ENCODE measurements around the gene TMEM120B.
"Not testable (repeated sequence)": the region's sequence is repeated elsewhere in the genome, so short reads cannot be mapped to it uniquely, and the experiment has no call there.

The TMEM120B gene

DNA sequence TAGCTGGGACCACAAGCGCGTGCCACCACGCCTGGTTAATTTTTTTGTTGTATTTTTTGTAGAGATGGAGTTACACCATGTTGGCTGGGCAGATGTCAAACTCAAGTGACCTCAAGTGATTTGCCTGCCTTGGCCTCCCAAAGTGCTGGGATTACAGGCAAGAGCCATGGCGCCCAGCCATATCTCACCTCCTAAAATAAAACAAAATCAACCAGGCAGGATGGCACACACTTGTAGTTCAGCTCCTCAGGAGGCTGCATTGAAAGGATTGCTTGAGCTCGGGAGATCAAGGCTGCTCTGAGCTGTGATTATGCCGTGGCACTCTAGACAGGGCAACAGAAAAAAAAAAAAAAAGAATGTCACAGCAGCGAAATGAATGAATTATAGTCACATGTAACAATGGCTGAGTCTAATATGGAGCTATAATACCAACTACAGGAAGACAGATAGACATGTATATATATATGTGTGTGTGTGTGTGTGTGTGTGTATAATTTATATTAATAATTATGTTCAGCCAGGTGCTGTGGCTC lies 19.3 kb upstream of the TMEM120B start:
- Mint-ChIP-seq H3K4me1 (ENCODE audit: low read depth) (no peaks in the 10 kb centered on the region), H3K27me3 (no peaks in the 10 kb centered on the region), H3K4me3 (no peak overlapping the region), H3K36me3 (ENCODE audit: low read depth) (no peaks in the 10 kb centered on the region), H3K27ac (no peak overlapping the region), H3K9me3 (no peaks in the 10 kb centered on the region)
- intact Hi-C loops (cut with micrococcal nuclease) = no loop called here

DNA sequence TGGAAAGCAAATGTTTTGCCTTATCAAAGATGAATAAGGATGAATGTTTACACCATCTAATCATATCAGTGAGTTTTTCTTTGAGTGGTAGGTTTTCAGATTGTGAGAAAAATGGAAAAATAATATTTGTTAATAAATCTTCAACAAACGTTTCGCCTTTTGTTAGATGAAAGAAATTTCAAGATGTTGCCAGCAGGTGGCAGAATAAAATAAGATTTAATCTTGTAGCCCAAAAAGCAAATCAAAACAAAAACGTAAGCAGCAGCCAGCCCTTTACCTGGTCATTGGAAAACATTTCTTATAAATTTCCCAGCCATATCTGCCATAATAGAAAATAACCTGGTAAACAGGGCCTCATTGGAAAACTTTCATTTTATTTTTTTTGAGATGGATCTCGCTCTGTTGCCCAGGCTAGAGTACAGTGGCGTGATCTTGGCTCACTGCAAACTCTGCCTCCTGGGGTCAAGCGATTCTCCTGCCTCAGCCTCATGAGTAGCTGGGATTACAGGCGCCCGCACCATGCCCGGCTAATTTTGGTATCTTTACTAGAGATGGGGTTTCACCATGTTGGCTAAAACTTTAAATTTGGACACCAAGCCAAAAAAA lies 15.4 kb upstream of the TMEM120B start:
- H3K4me1 Mint-ChIP-seq (ENCODE audit: low read depth) = no peaks in the 10 kb centered on the region
- no peaks in the 10 kb centered on the region for H3K9me3 Mint-ChIP-seq
- no peak overlapping the region for H3K27ac Mint-ChIP-seq
- H3K36me3 Mint-ChIP-seq (ENCODE audit: low read depth) = no peaks in the 10 kb centered on the region
- intact Hi-C loops (cut with micrococcal nuclease) = loop anchor here (1.0 to 5.0 kb wide), 4 partner anchors 76 to 190 kb away; partner anchors contain the start of genes PSMD9 and RHOF
- no peak overlapping the region for H3K4me3 Mint-ChIP-seq
- no peaks in the 10 kb centered on the region for H3K27me3 Mint-ChIP-seq

DNA sequence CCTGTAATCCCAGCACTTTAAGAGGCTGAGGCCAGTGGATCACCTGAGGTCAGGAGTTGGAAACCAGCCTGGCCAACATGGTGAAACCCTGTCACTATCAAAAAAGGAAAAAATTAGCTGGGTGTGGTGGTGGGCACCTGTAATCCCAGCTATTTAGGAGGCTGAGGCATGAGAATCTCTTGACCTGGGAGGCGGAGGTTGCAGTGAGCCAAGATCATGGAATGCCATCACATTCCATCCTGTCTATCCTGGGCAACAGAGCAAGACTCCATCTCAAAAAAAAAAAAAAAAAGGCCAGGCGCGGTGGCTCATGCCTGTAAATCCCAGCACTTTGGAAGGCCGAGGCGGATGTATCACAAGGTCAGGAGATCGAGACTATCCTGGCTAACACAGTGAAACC lies 14.7 kb upstream of the TMEM120B start:
- not testable (repeated sequence) for H3K9me3 Mint-ChIP-seq; H3K4me1 Mint-ChIP-seq (ENCODE audit: low read depth); H3K27me3 Mint-ChIP-seq; H3K4me3 Mint-ChIP-seq; H3K27ac Mint-ChIP-seq; H3K36me3 Mint-ChIP-seq (ENCODE audit: low read depth)
- intact Hi-C loops (cut with micrococcal nuclease) = loop anchor here (1.0 to 5.0 kb wide), 4 partner anchors 75 to 189 kb away; partner anchors contain the start of genes PSMD9 and RHOF

DNA sequence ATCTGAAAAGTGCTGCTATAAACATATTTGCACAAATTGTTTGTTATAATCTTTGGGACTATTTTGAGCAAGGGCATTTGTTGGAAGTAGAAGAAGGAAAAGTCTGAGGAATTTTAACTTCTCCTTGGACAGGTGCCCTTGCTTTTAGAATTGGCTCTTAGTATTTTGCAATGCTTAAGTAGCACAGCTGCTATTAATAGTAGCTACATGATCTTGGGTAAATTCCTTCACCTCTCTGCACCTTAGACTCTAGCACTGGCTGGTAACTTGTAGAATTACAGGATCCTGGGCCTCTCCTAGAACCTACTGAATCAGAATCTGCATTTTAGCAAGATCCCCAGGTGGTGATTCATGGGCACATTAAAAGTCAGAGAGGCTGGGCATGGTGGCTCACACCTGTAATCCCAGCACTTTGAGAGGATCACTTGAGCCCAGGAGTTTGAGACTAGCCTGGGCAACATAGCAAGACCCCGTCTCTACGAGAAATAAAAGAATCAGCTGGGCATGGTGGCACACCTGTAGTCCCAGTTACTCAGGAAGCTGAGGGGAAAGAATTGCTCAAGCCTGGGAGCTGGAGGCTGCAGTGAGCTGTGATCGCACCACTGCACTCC lies 10.8 kb upstream of the TMEM120B start:
- Mint-ChIP-seq H3K36me3 (ENCODE audit: low read depth) (no peaks in the 10 kb centered on the region), H3K27ac (no peak overlapping the region), H3K27me3 (peaks cover 3% of the 10 kb centered on the region), H3K4me1 (ENCODE audit: low read depth) (no peaks in the 10 kb centered on the region), H3K4me3 (no peak overlapping the region), H3K9me3 (no peaks in the 10 kb centered on the region)
- intact Hi-C loops (cut with micrococcal nuclease) = no loop called here

DNA sequence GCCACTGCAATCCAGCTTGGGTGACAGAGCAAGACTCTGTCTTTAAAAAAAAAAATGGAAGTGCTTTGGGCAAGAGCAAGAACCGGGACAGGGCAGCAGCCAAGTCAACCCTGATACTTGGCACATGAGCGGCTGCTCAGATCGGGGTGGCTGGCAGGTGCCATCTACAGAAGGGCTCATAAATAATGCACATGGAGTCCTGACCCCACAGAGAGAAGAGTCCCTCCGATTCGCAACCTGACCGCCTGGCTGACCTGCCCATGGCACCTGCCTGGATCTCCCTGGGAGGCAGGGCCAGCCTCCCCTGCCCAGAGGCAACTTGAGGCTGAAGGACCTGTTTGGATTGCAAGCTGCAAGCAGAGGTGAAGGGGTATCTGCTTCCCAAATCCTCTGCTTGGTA lies 9.6 kb upstream of the TMEM120B start:
- Mint-ChIP-seq H3K4me3 (no peak overlapping the region), H3K4me1 (ENCODE audit: low read depth) (no peaks in the 10 kb centered on the region), H3K27ac (no peak overlapping the region), H3K9me3 (no peaks in the 10 kb centered on the region), H3K27me3 (peaks cover 3% of the 10 kb centered on the region), H3K36me3 (ENCODE audit: low read depth) (no peaks in the 10 kb centered on the region)
- intact Hi-C loops (cut with micrococcal nuclease) = no loop called here

DNA sequence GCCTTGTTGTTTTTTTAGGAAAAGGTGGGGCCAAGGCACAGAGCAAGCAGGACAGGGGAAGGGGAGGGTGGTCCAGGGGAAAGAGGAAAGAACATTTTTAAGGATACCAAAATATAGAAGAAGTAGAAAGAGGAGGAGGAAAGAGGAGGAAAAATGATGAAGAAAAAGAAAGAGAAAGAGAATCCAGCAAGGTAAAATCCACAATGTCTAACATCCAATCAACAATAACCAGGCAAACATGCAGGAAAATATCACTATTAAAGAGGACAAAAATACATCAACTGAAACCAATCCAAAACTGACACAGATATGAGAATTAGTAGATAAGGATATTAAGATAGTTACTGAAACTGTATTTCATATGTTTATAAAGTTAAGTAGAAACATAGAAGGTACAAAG lies 7.0 kb upstream of the TMEM120B start:
- Mint-ChIP-seq H3K27me3 (peaks cover 3% of the 10 kb centered on the region), H3K36me3 (ENCODE audit: low read depth) (no peaks in the 10 kb centered on the region), H3K4me3 (no peak overlapping the region), H3K27ac (no peak overlapping the region), H3K4me1 (ENCODE audit: low read depth) (no peaks in the 10 kb centered on the region), H3K9me3 (no peaks in the 10 kb centered on the region)
- intact Hi-C loops (cut with micrococcal nuclease) = no loop called here

DNA sequence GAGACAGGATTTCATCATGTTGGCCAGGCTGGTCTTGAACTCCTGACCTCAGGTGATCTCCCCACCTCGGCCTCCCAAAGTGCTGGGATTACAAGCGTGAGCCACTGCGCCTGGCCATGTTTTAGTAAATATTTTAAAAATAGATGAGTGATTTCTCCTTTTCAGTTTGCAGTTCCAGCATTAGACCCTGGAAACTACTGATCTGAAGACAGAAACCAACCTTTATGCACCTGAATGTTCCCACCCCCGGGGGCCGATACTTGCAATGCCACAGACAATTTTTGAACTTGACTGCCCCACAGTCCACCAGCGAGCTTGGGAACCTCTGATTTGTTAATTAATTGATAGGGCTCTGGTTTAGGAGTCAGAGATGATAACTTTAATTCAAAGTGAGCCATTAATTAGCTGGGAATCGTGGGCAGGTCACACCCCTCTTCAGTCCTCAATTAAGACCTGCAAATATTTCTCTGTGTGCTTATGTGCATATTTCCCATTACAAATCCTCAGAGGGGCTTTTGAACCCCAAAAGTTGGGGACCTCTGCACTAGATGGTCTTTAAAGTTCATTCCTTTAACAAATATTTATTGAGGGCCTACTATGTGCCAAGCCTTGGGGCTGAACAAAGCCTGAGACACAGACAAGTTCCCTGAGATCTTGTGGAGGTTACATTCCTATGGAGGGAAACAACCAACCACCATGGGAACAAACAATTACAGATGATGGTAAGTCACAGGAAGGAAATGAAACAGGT lies 4.1 kb upstream of the TMEM120B start:
- intact Hi-C loops (cut with micrococcal nuclease) = no loop called here
- Mint-ChIP-seq H3K4me1 (ENCODE audit: low read depth) (peaks cover 12% of the 10 kb centered on the region), H3K4me3 (no peak overlapping the region)

DNA sequence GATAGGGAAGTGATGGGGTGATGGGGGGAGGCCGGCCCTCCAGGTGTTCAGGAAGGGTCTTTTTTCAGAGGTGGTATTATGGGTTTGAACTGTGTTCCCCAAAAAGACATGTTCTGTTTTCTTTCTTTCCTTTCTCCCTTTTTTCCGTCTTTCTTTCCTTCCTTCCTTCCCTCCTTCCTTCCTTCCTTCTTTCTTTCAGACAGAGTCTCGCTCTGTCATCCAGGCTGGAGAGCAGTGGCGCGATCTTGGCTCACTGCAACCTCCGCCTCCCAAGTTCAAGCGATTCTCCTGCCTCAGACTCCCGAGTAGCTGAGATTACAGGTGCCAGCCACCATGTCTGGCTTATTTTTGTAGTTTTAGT lies 3.5 kb upstream of the TMEM120B start:
- peaks cover 18% of the 10 kb centered on the region for H3K4me1 Mint-ChIP-seq (ENCODE audit: low read depth)
- H3K9me3 Mint-ChIP-seq; H3K4me3 Mint-ChIP-seq; H3K27me3 Mint-ChIP-seq; H3K36me3 Mint-ChIP-seq (ENCODE audit: low read depth); H3K27ac Mint-ChIP-seq; intact Hi-C loops (cut with micrococcal nuclease): not testable (repeated sequence)

More for the DNA sequence above, 4.1 kb upstream of the TMEM120B start:
- Mint-ChIP-seq H3K9me3 (no peaks in the 10 kb centered on the region), H3K36me3 (ENCODE audit: low read depth) (peaks cover 8% of the 10 kb centered on the region), H3K27me3 (peaks cover 5% of the 10 kb centered on the region), H3K27ac (no peak overlapping the region)

DNA sequence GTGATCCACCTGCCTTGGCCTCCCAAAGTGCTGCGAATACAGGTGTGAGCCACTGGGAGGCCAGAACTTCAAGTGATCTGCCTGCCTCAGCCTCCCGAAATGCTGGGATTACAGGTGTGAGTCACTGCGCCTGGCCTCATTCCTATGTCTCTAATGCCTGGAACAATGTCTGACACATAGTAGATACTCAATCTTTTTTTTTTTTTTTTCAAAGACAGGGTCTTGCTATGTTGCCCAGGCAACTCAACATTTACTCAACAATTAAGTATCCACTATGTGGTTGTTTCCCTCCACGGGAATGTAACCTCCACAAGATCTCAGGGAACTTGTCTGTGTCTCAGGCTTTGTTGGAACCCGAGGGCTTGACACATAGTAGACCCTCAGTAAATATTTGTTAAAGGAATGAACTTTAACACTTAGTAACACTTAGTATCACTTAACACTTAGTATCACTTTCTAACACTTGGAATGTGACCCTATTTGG lies 3.0 kb upstream of the TMEM120B start:
- Mint-ChIP-seq H3K4me1 (ENCODE audit: low read depth) (peaks cover 20% of the 10 kb centered on the region), H3K4me3 (no peak overlapping the region)

DNA sequence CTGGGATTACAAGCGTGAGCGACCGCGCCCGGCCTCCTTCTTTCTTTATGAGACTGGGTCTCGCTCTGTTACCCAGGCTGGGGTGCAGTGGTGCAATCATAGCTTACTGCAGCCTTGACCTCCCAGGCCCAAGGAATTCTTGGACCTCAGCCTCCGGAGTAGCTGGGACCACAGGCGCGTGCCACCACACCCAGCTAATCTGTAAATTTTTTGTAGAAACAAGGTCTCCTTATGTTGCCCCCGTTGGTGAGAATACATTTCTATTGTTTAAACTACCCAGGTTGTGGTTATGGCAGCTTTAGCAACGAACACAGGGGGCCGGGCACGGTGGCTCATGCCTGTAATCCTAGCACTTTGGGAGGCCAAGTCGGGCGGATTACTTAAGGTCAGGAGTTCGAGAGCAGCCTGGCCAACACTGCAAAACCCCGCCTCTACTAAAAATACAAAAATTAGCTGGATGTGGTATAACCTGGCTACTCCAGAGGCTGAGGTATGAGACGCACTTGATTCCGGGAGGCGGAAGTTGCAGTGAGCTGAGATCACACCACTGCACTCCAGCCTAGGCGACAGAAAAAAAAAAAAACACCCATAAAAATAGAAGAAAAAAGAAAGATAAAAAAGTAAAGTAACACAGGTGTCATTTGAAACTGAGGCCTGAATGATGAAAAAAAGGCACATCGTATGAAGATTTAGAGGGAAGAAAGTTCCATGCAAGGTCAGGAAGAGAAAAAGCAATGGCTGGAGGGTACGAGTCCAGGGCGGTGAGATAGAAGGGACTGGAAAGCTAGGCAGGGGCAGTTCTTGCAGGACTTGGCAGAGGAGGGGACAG lies 977 bp upstream of the TMEM120B start:
- intact Hi-C loops (cut with micrococcal nuclease) = loop anchor here (5.0 kb wide), 1 partner anchor 176 kb away; the partner anchor contains the start of gene PSMD9
- Mint-ChIP-seq H3K27me3 (peaks cover 1% of the 10 kb centered on the region), H3K4me1 (ENCODE audit: low read depth) (peaks cover 20% of the 10 kb centered on the region), H3K36me3 (ENCODE audit: low read depth) (peaks cover 8% of the 10 kb centered on the region), H3K27ac (peak overlapping the region; percentile 93), H3K4me3 (peak overlapping the region; percentile 93), H3K9me3 (no peaks in the 10 kb centered on the region)

More for the DNA sequence above, 3.0 kb upstream of the TMEM120B start:
- Mint-ChIP-seq H3K36me3 (ENCODE audit: low read depth) (peaks cover 8% of the 10 kb centered on the region), H3K9me3 (no peaks in the 10 kb centered on the region), H3K27ac (no peak overlapping the region), H3K27me3 (peaks cover 5% of the 10 kb centered on the region)
- intact Hi-C loops (cut with micrococcal nuclease) = no loop called here

DNA sequence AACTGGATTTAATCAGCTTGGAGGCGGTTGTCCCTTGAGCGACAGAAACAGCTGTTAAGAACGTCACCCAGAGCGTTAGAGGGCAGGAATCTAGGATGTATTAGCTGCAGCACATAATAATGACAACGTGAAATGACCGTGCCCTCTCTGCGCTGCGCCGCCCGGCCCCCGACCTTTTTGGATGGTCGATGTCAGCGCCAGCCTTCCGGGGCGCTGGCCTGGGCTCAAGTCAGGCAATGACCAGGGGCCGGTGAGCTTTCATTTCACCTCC lies 427 bp upstream of the TMEM120B start:
- H3K4me3 Mint-ChIP-seq = peak overlapping the region; percentile 93
- intact Hi-C loops (cut with micrococcal nuclease) = loop anchor here (5.0 kb wide), 1 partner anchor 175 kb away; the partner anchor contains the start of gene PSMD9
- peak overlapping the region; percentile 93 for H3K27ac Mint-ChIP-seq
- peaks cover 20% of the 10 kb centered on the region for H3K4me1 Mint-ChIP-seq (ENCODE audit: low read depth)
- H3K27me3 Mint-ChIP-seq = peaks cover 1% of the 10 kb centered on the region
- no peaks in the 10 kb centered on the region for H3K9me3 Mint-ChIP-seq
- peaks cover 8% of the 10 kb centered on the region for H3K36me3 Mint-ChIP-seq (ENCODE audit: low read depth)

DNA sequence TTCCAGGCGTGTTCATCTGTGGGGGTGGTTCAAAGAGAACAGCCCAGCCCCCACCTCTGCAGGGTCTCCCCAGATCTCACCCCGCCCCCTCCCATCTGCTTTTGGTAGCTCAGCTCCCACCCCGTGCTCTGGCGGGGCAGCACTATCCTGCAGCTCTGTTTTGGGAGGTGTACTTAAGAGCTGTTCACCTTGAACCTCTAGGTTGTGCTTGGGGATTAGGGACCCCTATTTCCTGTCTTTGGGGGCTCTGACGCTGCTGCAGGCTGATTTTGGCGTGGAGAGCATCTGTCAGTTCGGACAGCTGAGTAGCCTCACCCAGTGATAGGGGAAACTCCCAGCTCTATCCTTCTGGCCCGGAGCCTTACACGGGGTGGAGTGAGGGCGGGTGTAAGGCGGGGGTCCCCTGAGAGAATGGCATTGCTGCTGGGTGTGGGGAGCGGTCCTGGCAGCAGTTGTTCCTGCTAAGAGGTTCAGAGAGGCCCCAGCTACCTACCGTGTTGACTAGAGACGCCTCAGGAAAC lies 765 bp downstream of the TMEM120B start:
- no peak overlapping the region for H3K27ac Mint-ChIP-seq
- peaks cover 8% of the 10 kb centered on the region for H3K36me3 Mint-ChIP-seq (ENCODE audit: low read depth)
- H3K27me3 Mint-ChIP-seq = peaks cover 1% of the 10 kb centered on the region
- peak overlapping the region; percentile 93 for H3K4me3 Mint-ChIP-seq
- intact Hi-C loops (cut with micrococcal nuclease) = loop anchor here (5.0 kb wide), 1 partner anchor 174 kb away; the partner anchor contains the start of gene PSMD9
- H3K9me3 Mint-ChIP-seq = no peaks in the 10 kb centered on the region
- H3K4me1 Mint-ChIP-seq (ENCODE audit: low read depth) = peaks cover 20% of the 10 kb centered on the region

DNA sequence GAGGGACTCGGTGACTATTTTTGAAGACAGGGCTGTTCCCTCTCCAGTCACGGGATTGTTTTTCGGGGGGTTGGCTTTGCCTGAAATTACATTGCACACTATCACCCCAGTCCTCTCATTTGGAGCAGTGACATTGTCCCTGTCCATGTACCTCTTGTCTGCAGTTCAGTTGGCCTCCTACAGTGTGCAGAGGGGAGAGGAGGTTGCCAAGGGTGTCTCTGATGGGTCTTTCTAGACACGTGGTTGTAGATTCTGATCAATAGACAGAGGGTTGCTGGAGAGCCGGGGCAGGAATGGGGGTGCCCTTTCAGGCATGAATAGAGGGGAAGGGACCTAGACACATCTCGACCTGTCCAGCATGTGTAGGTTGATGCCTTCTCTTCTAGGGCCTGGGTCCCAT lies 1.2 kb downstream of the TMEM120B start:
- H3K4me1 Mint-ChIP-seq (ENCODE audit: low read depth) = peaks cover 20% of the 10 kb centered on the region
- H3K27ac Mint-ChIP-seq = no peak overlapping the region
- H3K4me3 Mint-ChIP-seq = peak overlapping the region; percentile 93
- H3K9me3 Mint-ChIP-seq = no peaks in the 10 kb centered on the region
- intact Hi-C loops (cut with micrococcal nuclease) = loop anchor here (5.0 kb wide), 1 partner anchor 174 kb away; the partner anchor contains the start of gene PSMD9
- H3K36me3 Mint-ChIP-seq (ENCODE audit: low read depth) = peaks cover 8% of the 10 kb centered on the region
- peaks cover 1% of the 10 kb centered on the region for H3K27me3 Mint-ChIP-seq
